ENCODE results near the gene GLRX.
A peak's percentile ranks its signal among the peaks of the same experiment; 100 is the strongest.

GLRX gene

GRCh38 chr5:95783661-95784060, 38.9 kb downstream of the GLRX start:
- 83% methylated on average over 1 of the region's 3 CpGs for WGBS (ENCODE audit: insufficient coverage)
- Histone ChIP-seq H3K9me3 (ENCODE audit: control extremely low read depth in 1 of 5, control insufficient read depth in 4 of 5, insufficient read depth in 2 of 5, low read depth in 1 of 5, low read length in 4 of 5) (no peaks in the 10 kb centered on the region), H3K4me1 (ENCODE audit: control extremely low read depth in 1 of 4, control insufficient read depth in 4 of 4, insufficient read depth in 4 of 4, low read length in 3 of 4) (peaks cover 12 to 27% (median 23%) of the 10 kb centered on the region in 4 experiments), H3K27ac (ENCODE audit: insufficient read depth in 1 of 2, low read depth in 1 of 2, low read length in 2 of 2, poor library complexity in 1 of 2, severe bottlenecking in 2 of 2) (no peak overlapping the region), H3K36me3 (ENCODE audit: control insufficient read depth in 4 of 4, insufficient read depth in 4 of 4, low read length in 3 of 4) (peaks cover 3 to 17% (median 12%) of the 10 kb centered on the region in 4 experiments), H3K4me3 (ENCODE audit: control insufficient read depth in 1 of 7, extremely low read depth in 1 of 7, insufficient read depth in 4 of 7, low read depth in 2 of 7, low read length in 6 of 7) (no peak overlapping the region), H3K27me3 (replicated peaks in 2 of 5; ENCODE audit: control insufficient read depth in 4 of 5, insufficient read depth in 5 of 5, low read length in 4 of 5) (no peaks in the 10 kb centered on the region)
- DNase-seq: no peak
- ChIA-PET CTCF (interaction anchor here (0.6 to 15.8 kb wide), 6 partner anchors 9 to 885 kb away, joined by 3 to 430 read pairs (median 28); partner anchors contain the start of gene GLRX), POLR2A (no interaction called here)

GRCh38 chr5:95782181-95782580, 40.3 kb downstream of the GLRX start:
- DNase-seq: no peak
- ChIA-PET CTCF (interaction anchor here (0.8 to 15.8 kb wide), 25 partner anchors 10 to 555 kb away, joined by 3 to 430 read pairs (median 7); partner anchors contain the start of genes GLRX and RFESD), POLR2A (interaction anchor here (1.0 kb wide), 1 partner anchor 61 kb away, joined by 3 read pairs; no protein-coding TSS in a partner anchor)
- Histone ChIP-seq H3K27ac (ENCODE audit: insufficient read depth in 1 of 2, low read depth in 1 of 2, low read length in 2 of 2, poor library complexity in 1 of 2, severe bottlenecking in 2 of 2) (no peak overlapping the region), H3K36me3 (ENCODE audit: control insufficient read depth in 4 of 4, insufficient read depth in 4 of 4, low read length in 3 of 4) (peaks cover 3 to 9% (median 8%) of the 10 kb centered on the region in 4 experiments), H3K27me3 (replicated peaks in 2 of 5; ENCODE audit: control insufficient read depth in 4 of 5, insufficient read depth in 5 of 5, low read length in 4 of 5) (no peaks in the 10 kb centered on the region), H3K9me3 (ENCODE audit: control extremely low read depth in 1 of 5, control insufficient read depth in 4 of 5, insufficient read depth in 2 of 5, low read depth in 1 of 5, low read length in 4 of 5) (no peaks in the 10 kb centered on the region), H3K4me3 (ENCODE audit: control insufficient read depth in 1 of 7, extremely low read depth in 1 of 7, insufficient read depth in 4 of 7, low read depth in 2 of 7, low read length in 6 of 7) (no peak overlapping the region), H3K4me1 (ENCODE audit: control extremely low read depth in 1 of 4, control insufficient read depth in 4 of 4, insufficient read depth in 4 of 4, low read length in 3 of 4) (peaks cover 12 to 29% (median 25%) of the 10 kb centered on the region in 4 experiments)
- WGBS (ENCODE audit: insufficient coverage): 92% methylated on average over 2 of the region's 4 CpGs

GRCh38 chr5:95781101-95781583, 41.4 kb downstream of the GLRX start:
- no peaks in the 10 kb centered on the region for H3K27me3 ChIP-seq (replicated peaks in 2 of 5; ENCODE audit: control insufficient read depth in 4 of 5, insufficient read depth in 5 of 5, low read length in 4 of 5)
- H3K4me3 ChIP-seq (ENCODE audit: control insufficient read depth in 1 of 7, extremely low read depth in 1 of 7, insufficient read depth in 4 of 7, low read depth in 2 of 7, low read length in 6 of 7): peak overlapping the region in 3 of 7 experiments; percentile 2 to 52 (median 49)
- ChIA-PET POLR2A (interaction anchor here (0.6 to 1.1 kb wide), 2 partner anchors 10 to 54 kb away, joined by 3 read pairs; no protein-coding TSS in a partner anchor), CTCF (interaction anchor here (0.6 to 15.8 kb wide), 42 partner anchors 10 to 556 kb away, joined by 3 to 430 read pairs (median 6); partner anchors contain the start of genes GLRX and RFESD)
- peaks cover 11 to 29% (median 25%) of the 10 kb centered on the region in 4 experiments for H3K4me1 ChIP-seq (ENCODE audit: control extremely low read depth in 1 of 4, control insufficient read depth in 4 of 4, insufficient read depth in 4 of 4, low read length in 3 of 4)
- H3K36me3 ChIP-seq (ENCODE audit: control insufficient read depth in 4 of 4, insufficient read depth in 4 of 4, low read length in 3 of 4): peaks cover 3 to 7% (median 7%) of the 10 kb centered on the region in 4 experiments
- no peaks in the 10 kb centered on the region for H3K9me3 ChIP-seq (ENCODE audit: control extremely low read depth in 1 of 5, control insufficient read depth in 4 of 5, insufficient read depth in 2 of 5, low read depth in 1 of 5, low read length in 4 of 5)
- 78% methylated on average over 2 of the region's 4 CpGs for WGBS (ENCODE audit: insufficient coverage)
- DNase-seq: peak; percentile 83 to 86 (median 84)
- H3K27ac ChIP-seq (ENCODE audit: insufficient read depth in 1 of 2, low read depth in 1 of 2, low read length in 2 of 2, poor library complexity in 1 of 2, severe bottlenecking in 2 of 2): no peak overlapping the region

- no peak overlapping the region for H3K4me3 ChIP-seq (ENCODE audit: control insufficient read depth in 1 of 7, extremely low read depth in 1 of 7, insufficient read depth in 4 of 7, low read depth in 2 of 7, low read length in 6 of 7)
- H3K27ac ChIP-seq (ENCODE audit: insufficient read depth in 1 of 2, low read depth in 1 of 2, low read length in 2 of 2, poor library complexity in 1 of 2, severe bottlenecking in 2 of 2): no peak overlapping the region
- peaks cover 3 to 7% (median 7%) of the 10 kb centered on the region in 4 experiments for H3K36me3 ChIP-seq (ENCODE audit: control insufficient read depth in 4 of 4, insufficient read depth in 4 of 4, low read length in 3 of 4)
- H3K9me3 ChIP-seq (ENCODE audit: control extremely low read depth in 1 of 5, control insufficient read depth in 4 of 5, insufficient read depth in 2 of 5, low read depth in 1 of 5, low read length in 4 of 5): no peaks in the 10 kb centered on the region
- H3K27me3 ChIP-seq (replicated peaks in 2 of 5; ENCODE audit: control insufficient read depth in 4 of 5, insufficient read depth in 5 of 5, low read length in 4 of 5): no peaks in the 10 kb centered on the region
- 68% methylated on average over 7 of the region's 7 CpGs for WGBS (ENCODE audit: insufficient coverage)
- DNase-seq: peak in 2 of 3 donors; percentile 35 to 57
- H3K4me1 ChIP-seq (ENCODE audit: control extremely low read depth in 1 of 4, control insufficient read depth in 4 of 4, insufficient read depth in 4 of 4, low read length in 3 of 4): peaks cover 9 to 29% (median 25%) of the 10 kb centered on the region in 4 experiments
- ChIA-PET CTCF (interaction anchor here (0.8 to 15.8 kb wide), 29 partner anchors 10 to 554 kb away, joined by 3 to 430 read pairs (median 6); partner anchors contain the start of genes GLRX and RFESD), POLR2A (interaction anchor here (0.6 to 1.1 kb wide), 2 partner anchors 9 to 54 kb away, joined by 3 read pairs; no protein-coding TSS in a partner anchor)
Measured at GRCh38 chr5:95780597-95780996, 41.9 kb downstream of the GLRX start.

GRCh38 chr5:95779611-95780010, 42.9 kb downstream of the GLRX start:
- WGBS (ENCODE audit: insufficient coverage): no CpG with 5 or more reads among the region's 2 CpGs
- H3K9me3 ChIP-seq (ENCODE audit: control extremely low read depth in 1 of 5, control insufficient read depth in 4 of 5, insufficient read depth in 2 of 5, low read depth in 1 of 5, low read length in 4 of 5): no peaks in the 10 kb centered on the region
- H3K27ac ChIP-seq (ENCODE audit: insufficient read depth in 1 of 2, low read depth in 1 of 2, low read length in 2 of 2, poor library complexity in 1 of 2, severe bottlenecking in 2 of 2): peak overlapping the region in 1 of 2 experiments; percentile 21
- H3K36me3 ChIP-seq (ENCODE audit: control insufficient read depth in 4 of 4, insufficient read depth in 4 of 4, low read length in 3 of 4): peaks cover 0 to 7% (median 5%) of the 10 kb centered on the region in 4 experiments
- H3K4me3 ChIP-seq (ENCODE audit: control insufficient read depth in 1 of 7, extremely low read depth in 1 of 7, insufficient read depth in 4 of 7, low read depth in 2 of 7, low read length in 6 of 7): peak overlapping the region in 2 of 7 experiments; percentile 19 to 52
- ChIA-PET POLR2A (no interaction called here), CTCF (interaction anchor here (0.7 to 15.8 kb wide), 13 partner anchors 8 to 133 kb away, joined by 3 to 430 read pairs (median 5); partner anchors contain the start of genes GLRX, RFESD and RHOBTB3)
- H3K27me3 ChIP-seq (replicated peaks in 2 of 5; ENCODE audit: control insufficient read depth in 4 of 5, insufficient read depth in 5 of 5, low read length in 4 of 5): no peaks in the 10 kb centered on the region
- peak; percentile 31 to 77 (median 66) for DNase-seq
- H3K4me1 ChIP-seq (ENCODE audit: control extremely low read depth in 1 of 4, control insufficient read depth in 4 of 4, insufficient read depth in 4 of 4, low read length in 3 of 4): peaks cover 9 to 29% (median 25%) of the 10 kb centered on the region in 4 experiments

GRCh38 chr5:95778713-95779436, 43.7 kb downstream of the GLRX start:
- H3K27me3 ChIP-seq (replicated peaks in 2 of 5; ENCODE audit: control insufficient read depth in 4 of 5, insufficient read depth in 5 of 5, low read length in 4 of 5): no peaks in the 10 kb centered on the region
- H3K9me3 ChIP-seq (ENCODE audit: control extremely low read depth in 1 of 5, control insufficient read depth in 4 of 5, insufficient read depth in 2 of 5, low read depth in 1 of 5, low read length in 4 of 5): no peaks in the 10 kb centered on the region
- DNase-seq: peak in 2 of 3 donors; percentile 40 to 57
- H3K4me1 ChIP-seq (ENCODE audit: control extremely low read depth in 1 of 4, control insufficient read depth in 4 of 4, insufficient read depth in 4 of 4, low read length in 3 of 4): peaks cover 12 to 34% (median 27%) of the 10 kb centered on the region in 4 experiments
- H3K27ac ChIP-seq (ENCODE audit: insufficient read depth in 1 of 2, low read depth in 1 of 2, low read length in 2 of 2, poor library complexity in 1 of 2, severe bottlenecking in 2 of 2): peak overlapping the region in 1 of 2 experiments; percentile 21
- CTCF ChIA-PET: interaction anchor here (0.7 to 15.8 kb wide), 15 partner anchors 9 to 136 kb away, joined by 3 to 430 read pairs (median 5); partner anchors contain the start of genes GLRX, RFESD and RHOBTB3
- 56% methylated on average over 5 of the region's 7 CpGs for WGBS (ENCODE audit: insufficient coverage)
- H3K4me3 ChIP-seq (ENCODE audit: control insufficient read depth in 1 of 7, extremely low read depth in 1 of 7, insufficient read depth in 4 of 7, low read depth in 2 of 7, low read length in 6 of 7): peak overlapping the region in 2 of 7 experiments; percentile 19 to 52
- H3K36me3 ChIP-seq (ENCODE audit: control insufficient read depth in 4 of 4, insufficient read depth in 4 of 4, low read length in 3 of 4): peaks cover 0 to 6% (median 2%) of the 10 kb centered on the region in 4 experiments
- POLR2A ChIA-PET: no interaction called here
